GM12878 (cell line): ENCODE data around the gene C1S. TPM values are rescaled to one million over a fixed set of nuclear protein-coding genes. Genes with fewer than 3 reads are reported as not detected.

ENCODE experiments used
- ATAC-seq: fragments of 200-7000 bp; cut with Tn5 transposase; 3 replicates; pipeline ENCODE4 v1.9.1; 2020; ENCODE audit warnings: mild to moderate bottlenecking, moderate library complexity
- BruUV-seq: library from RNA; stranded (reverse); fragments of 400-500 nt; replicated peaks from 2 replicates; lab custom pipeline; 2021; lab: Mats Ljungman, UMichigan
- CTCF ChIA-PET: fragments of 300-600 bp; sonication (Branson Sonifier 250); formaldehyde crosslinking; extraction: SDS; loops from one replicate; lab custom pipeline; 2021; ENCODE audit warnings: inconsistent platforms; lab: Yijun Ruan, JAX
- POLR2A ChIA-PET: fragments of 350-600 bp; formaldehyde crosslinking; extraction: SDS; loops from one replicate; lab custom pipeline; 2021; ENCODE audit warnings: inconsistent platforms; lab: Charles Lee
- RAD21 ChIA-PET: fragments of 300-600 bp; sonication (Branson Sonifier 250); formaldehyde crosslinking; loops from one replicate; lab custom pipeline; 2023; ENCODE audit warnings: antibody characterized with exemption; ENCODE audit not compliant: unreplicated experiment; lab: Charles Lee
- SMC1A ChIA-PET: fragments of 300-600 bp; sonication (Branson Sonifier 250); formaldehyde crosslinking; loops from one replicate; lab custom pipeline; 2023; ENCODE audit not compliant: unreplicated experiment, uncharacterized antibody; lab: Charles Lee
- DNase-seq: peaks from one replicate; pipeline ENCODE4 v3.0.0-alpha.2; 2011; ENCODE audit warnings: low read depth, low spot score
- FAIRE-seq: peaks from 3 replicates; lab custom pipeline; 2011; peaks lifted over from hg19 to GRCh38; lab: Jason Lieb, UNC
- H2AFZ ChIP-seq: 2 replicates; pipeline ENCODE4 v1.6.0; 2011; ENCODE audit warnings: low read depth, low read length, control low read depth; ENCODE audit not compliant: control insufficient read depth
- H3K27ac ChIP-seq: 2 replicates; pipeline ENCODE4 v1.5.1; 2011; ENCODE audit warnings: control low read depth; ENCODE audit not compliant: control insufficient read depth, insufficient read depth
- H3K27me3 ChIP-seq, 2 experiments: replicated peaks in 1 of 2; 2 replicates each; pipeline versions ENCODE4 v1.6.0 to v1.6.1; 2011; ENCODE audit warnings: low read length in 1 of 2; ENCODE audit not compliant: control insufficient read depth in 2 of 2, insufficient read depth in 2 of 2
- H3K36me3 ChIP-seq, 2 experiments: 2 replicates each; pipeline ENCODE4 v1.5.1; 2011; ENCODE audit warnings: low read length in 1 of 2; ENCODE audit not compliant: control insufficient read depth in 2 of 2, insufficient read depth in 2 of 2
- H3K4me1 ChIP-seq: 2 replicates; pipeline ENCODE4 v1.6.1; 2011; ENCODE audit warnings: mild to moderate bottlenecking, low read length, moderate library complexity, mixed read lengths; ENCODE audit not compliant: control insufficient read depth, insufficient read depth
- H3K4me2 ChIP-seq: 2 replicates; pipeline ENCODE4 v1.6.0; 2011; ENCODE audit warnings: control low read depth; ENCODE audit not compliant: control insufficient read depth, insufficient read depth
- H3K4me3 ChIP-seq: fragments of 200-600 bp; sonication (generic); 2 replicates; pipeline ENCODE4 v1.5.1; 2016
- H3K79me2 ChIP-seq: 2 replicates; pipeline ENCODE4 v1.6.0; 2011; ENCODE audit warnings: low read length; ENCODE audit not compliant: control insufficient read depth, insufficient read depth
- H3K9ac ChIP-seq: 2 replicates; pipeline ENCODE4 v1.8.0; 2011; ENCODE audit warnings: low read length, control low read depth, mixed read lengths; ENCODE audit not compliant: control insufficient read depth, insufficient read depth
- H3K9me3 ChIP-seq: replicated peaks from 3 replicates; pipeline ENCODE4 v1.5.1; 2011; ENCODE audit warnings: mild to moderate bottlenecking, low read length; ENCODE audit not compliant: control insufficient read depth, insufficient read depth
- H4K20me1 ChIP-seq: 2 replicates; pipeline ENCODE4 v1.6.0; 2011; ENCODE audit not compliant: control insufficient read depth, insufficient read depth
- HDAC6 ChIP-seq: fragments of 200-600 bp; sonication (generic); IDR thresholded peaks from one replicate; pipeline ENCODE4 v1.8.0; 2017; ENCODE audit warnings: antibody characterized with exemption; ENCODE audit not compliant: unreplicated experiment
- HDGF ChIP-seq: fragments of 450-650 bp; IDR thresholded peaks from 2 replicates; pipeline ENCODE4 v1.6.1; 2016; ENCODE audit warnings: antibody characterized with exemption
- JUND ChIP-seq: IDR thresholded peaks from 2 replicates; pipeline ENCODE4 v1.6.1; 2012; ENCODE audit warnings: low read depth, mild to moderate bottlenecking, low read length, improper control_type of control experiment, moderate library complexity
- KDM1A ChIP-seq: fragments of 200-600 bp; sonication (generic); IDR thresholded peaks from 2 replicates; pipeline ENCODE4 v1.6.1; 2016; ENCODE audit warnings: borderline replicate concordance
- KLF5 ChIP-seq: fragments of 450-650 bp; IDR thresholded peaks from 2 replicates; pipeline ENCODE4 v1.6.1; 2014; ENCODE audit warnings: mild to moderate bottlenecking; ENCODE audit not compliant: partially characterized antibody
- POLR2A ChIP-seq: IDR thresholded peaks from 2 replicates; pipeline ENCODE4 v1.6.1; 2011; ENCODE audit warnings: low read depth, mild to moderate bottlenecking, low read length
- TCF7 ChIP-seq: IDR thresholded peaks from 2 replicates; pipeline ENCODE4 v1.6.1; 2014; ENCODE audit warnings: antibody characterized with exemption, borderline replicate concordance
- ZNF274 ChIP-seq: IDR thresholded peaks from one replicate; pipeline ENCODE4 v1.8.0; 2011; ENCODE audit not compliant: insufficient read length, insufficient read depth
- WGBS: methylation state at CpG from one replicate; pipeline ENCODE4 v1.1.6; 2016; ENCODE audit warnings: low lambda C conversion rate; ENCODE audit not compliant: insufficient replicate concordance, insufficient coverage; ENCODE audit errors: missing lambda C conversion rate; 5-methylcytosine and 5-hydroxymethylcytosine counted together
- in situ Hi-C: fragments of 300-500 bp; cut with MboI; formaldehyde crosslinking; loops from 9 replicates; pipeline ENCODE4 v1.14.3; 2018; ENCODE audit warnings: mixed read lengths
- intact Hi-C: fragments of 100-400 bp; cut with micrococcal nuclease; formaldehyde crosslinking; loops from one replicate; pipeline ENCODE4 v1.14.2; 2022; ENCODE audit not compliant: unreplicated experiment
- polyA plus RNA-seq, 11 experiments: library from polyadenylated mRNA; depleted of rRNA in 4 of 11; unstranded in 6 of 11; stranded (reverse) in 5 of 11; fragments of >200 nt; fragmentation: Nextera tagmentation in 4 of 11; fragmentation: Illumina TruSeq in 1 of 11; extraction: Ambion mirVana in 4 of 11; extraction: Trizol in 1 of 11; gene quantifications; 1 replicate in 1 of 11; 2 replicates in 10 of 11; pipeline versions ENCODE4 v1.2.1 to v1.2.3, GENCODE V29; 2011 to 2016; ENCODE audit warnings: inconsistent platforms in 2 of 11, missing spikeins in 2 of 11, low read depth in 1 of 11
- total RNA-seq, 4 experiments: library from RNA; depleted of rRNA in 3 of 4; stranded (reverse); fragments of >200 nt in 3 of 4; fragmentation: Illumina TruSeq in 1 of 4; extraction: Trizol in 1 of 4; gene quantifications; 2 replicates each; pipeline versions ENCODE4 v1.2.1 to v1.2.3, GENCODE V29; 2013 to 2021
- TF ChIP-seq, protein P1 (sequence below): fragments of 450-650 bp; IDR thresholded peaks from 2 replicates; pipeline ENCODE4 v1.6.1; 2017; ENCODE audit warnings: mild to moderate bottlenecking, moderate library complexity
- TF ChIP-seq, protein P2 (sequence below): IDR thresholded peaks from 2 replicates; pipeline ENCODE4 v1.6.1; 2011; ENCODE audit warnings: low read depth, mild to moderate bottlenecking, low read length, moderate library complexity, borderline replicate concordance; ENCODE audit errors: extremely low read depth

C1S gene
- total and polyA plus RNA-seq, 10 of the 15 experiments (the other 5 are each of a cell fraction or from before 2014, with no cell fraction given), result 0.10 to 1.4 (median 0.42) TPM

DNA sequence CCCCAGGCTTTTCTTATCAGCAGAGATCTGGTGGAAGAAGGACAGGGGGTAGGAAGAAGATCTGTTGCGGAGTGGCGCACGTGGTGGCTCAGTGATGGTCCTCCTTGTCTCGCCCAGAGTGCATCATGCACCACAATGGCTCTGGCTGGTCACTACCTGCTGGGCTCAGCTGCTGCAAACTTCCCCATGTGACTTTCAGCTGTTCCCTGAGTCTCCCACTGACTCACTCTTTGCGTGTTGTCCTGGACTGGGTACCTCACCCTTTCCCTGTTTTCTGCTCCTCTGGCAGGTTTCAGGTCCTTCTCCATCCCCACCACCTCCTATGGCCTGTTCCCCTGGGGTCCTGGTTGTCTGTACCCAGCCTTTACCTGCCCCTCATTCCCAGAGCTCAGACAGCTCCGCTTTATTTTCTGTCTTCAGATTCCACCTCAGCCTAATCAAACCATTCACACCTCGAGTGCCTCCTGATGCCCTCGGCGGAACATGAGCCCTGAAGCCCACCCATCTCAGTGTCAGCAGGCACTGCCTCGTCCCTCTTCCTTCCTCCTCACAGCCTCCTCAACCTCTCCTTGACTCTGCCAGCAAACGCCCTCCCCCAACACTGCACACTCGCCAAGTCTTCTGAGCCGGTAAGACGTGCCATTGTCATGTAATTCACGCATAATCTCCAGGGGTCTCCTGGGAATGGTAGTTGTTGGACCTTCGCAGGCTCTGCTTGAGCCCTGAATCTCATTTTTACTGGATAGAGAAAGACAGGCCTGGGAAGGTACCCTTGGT is 29.9 kb downstream of the C1S start:
- ChIA-PET POLR2A (interaction anchor here (1.1 kb wide), 1 partner anchor 165 kb away, joined by 3 read pairs; no protein-coding TSS in a partner anchor), RAD21 (interaction anchor here (1.1 to 1.5 kb wide), 2 partner anchors 17 to 19 kb away, joined by 3 to 5 read pairs; partner anchors contain the start of gene C1RL), SMC1A (interaction anchor here (0.8 to 1.4 kb wide), 4 partner anchors 17 to 146 kb away, joined by 3 to 5 read pairs (median 4); no protein-coding TSS in a partner anchor)
- Histone ChIP-seq H3K9ac (no peak overlapping the region), H3K4me3 (no peak overlapping the region), H3K27me3 (no peaks in the 10 kb centered on the region; a peak in 1 of 4 replicates), H3K9me3 (no peaks in the 10 kb centered on the region), H3K36me3 (no peaks in the 10 kb centered on the region), H4K20me1 (no peaks in the 10 kb centered on the region), H3K79me2 (no peaks in the 10 kb centered on the region), H3K27ac (no peak overlapping the region), H3K4me2 (no peak overlapping the region)
- FAIRE-seq (no peak), ATAC-seq (no peak), DNase-seq (no peak)
- WGBS, result 72% methylated on average over 16 of the region's 16 CpGs
- in situ Hi-C loops, result no loop called here
- intact Hi-C loops, result loop anchor here (5.0 kb wide), 3 partner anchors 73 to 168 kb away; partner anchors contain the start of genes EMG1, LPCAT3 and PHB2
- TF ChIP-seq TCF7 (no peak), HDGF (no peak), POLR2A (no peak), KLF5 (no peak), ZNF274 (no peak), HDAC6 (no peak), KDM1A (no peak), JUND (no peak)
- TF ChIP-seq, protein P1, sequence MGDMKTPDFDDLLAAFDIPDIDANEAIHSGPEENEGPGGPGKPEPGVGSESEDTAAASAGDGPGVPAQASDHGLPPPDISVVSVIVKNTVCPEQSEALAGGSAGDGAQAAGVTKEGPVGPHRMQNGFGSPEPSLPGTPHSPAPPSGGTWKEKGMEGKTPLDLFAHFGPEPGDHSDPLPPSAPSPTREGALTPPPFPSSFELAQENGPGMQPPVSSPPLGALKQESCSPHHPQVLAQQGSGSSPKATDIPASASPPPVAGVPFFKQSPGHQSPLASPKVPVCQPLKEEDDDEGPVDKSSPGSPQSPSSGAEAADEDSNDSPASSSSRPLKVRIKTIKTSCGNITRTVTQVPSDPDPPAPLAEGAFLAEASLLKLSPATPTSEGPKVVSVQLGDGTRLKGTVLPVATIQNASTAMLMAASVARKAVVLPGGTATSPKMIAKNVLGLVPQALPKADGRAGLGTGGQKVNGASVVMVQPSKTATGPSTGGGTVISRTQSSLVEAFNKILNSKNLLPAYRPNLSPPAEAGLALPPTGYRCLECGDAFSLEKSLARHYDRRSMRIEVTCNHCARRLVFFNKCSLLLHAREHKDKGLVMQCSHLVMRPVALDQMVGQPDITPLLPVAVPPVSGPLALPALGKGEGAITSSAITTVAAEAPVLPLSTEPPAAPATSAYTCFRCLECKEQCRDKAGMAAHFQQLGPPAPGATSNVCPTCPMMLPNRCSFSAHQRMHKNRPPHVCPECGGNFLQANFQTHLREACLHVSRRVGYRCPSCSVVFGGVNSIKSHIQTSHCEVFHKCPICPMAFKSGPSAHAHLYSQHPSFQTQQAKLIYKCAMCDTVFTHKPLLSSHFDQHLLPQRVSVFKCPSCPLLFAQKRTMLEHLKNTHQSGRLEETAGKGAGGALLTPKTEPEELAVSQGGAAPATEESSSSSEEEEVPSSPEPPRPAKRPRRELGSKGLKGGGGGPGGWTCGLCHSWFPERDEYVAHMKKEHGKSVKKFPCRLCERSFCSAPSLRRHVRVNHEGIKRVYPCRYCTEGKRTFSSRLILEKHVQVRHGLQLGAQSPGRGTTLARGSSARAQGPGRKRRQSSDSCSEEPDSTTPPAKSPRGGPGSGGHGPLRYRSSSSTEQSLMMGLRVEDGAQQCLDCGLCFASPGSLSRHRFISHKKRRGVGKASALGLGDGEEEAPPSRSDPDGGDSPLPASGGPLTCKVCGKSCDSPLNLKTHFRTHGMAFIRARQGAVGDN, result no peak
- TF ChIP-seq, protein P2, sequence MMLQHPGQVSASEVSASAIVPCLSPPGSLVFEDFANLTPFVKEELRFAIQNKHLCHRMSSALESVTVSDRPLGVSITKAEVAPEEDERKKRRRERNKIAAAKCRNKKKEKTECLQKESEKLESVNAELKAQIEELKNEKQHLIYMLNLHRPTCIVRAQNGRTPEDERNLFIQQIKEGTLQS, result no peak
- TF ChIP-seq, all 136 proteins: peak for 0
- CTCF ChIA-PET, result interaction anchor here (0.7 to 6.3 kb wide), 5 partner anchors 22 to 218 kb away, joined by 3 to 32 read pairs (median 3); partner anchors contain the start of genes C12orf57 and RNU7-1
- no TSS peak for BruUV-seq
- no peak overlapping the region for H2AFZ ChIP-seq
- H3K4me1 ChIP-seq, result no peaks in the 10 kb centered on the region
